ENCODE data around the gene CYB5R4. TPM values are rescaled to one million over a fixed set of nuclear protein-coding genes. Genes with fewer than 3 reads are reported as not detected.
"Not testable (repeated sequence)": the region's sequence is repeated elsewhere in the genome, so short reads cannot be mapped to it uniquely, and the experiment has no call there.

Gene CYB5R4
- total RNA-seq, 2 experiments from 2014 or later, result 26.8 to 27.3 TPM

DNA sequence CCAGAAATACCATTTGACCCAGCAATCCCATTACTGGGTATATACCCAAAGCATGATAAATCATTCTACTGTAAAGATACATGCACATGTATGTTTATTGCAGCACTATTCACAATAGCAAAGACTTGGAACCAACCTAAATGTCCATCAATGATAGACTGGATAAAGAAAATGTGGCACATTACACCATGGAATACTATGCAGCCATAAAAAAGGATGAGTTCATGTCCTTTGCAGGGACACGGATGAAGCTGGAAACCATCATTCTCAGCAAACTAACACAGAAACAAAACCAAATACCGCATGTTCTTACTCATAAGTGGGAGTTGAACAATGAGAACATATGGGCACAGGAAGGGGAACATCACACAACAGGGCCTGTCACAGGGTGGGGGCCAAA lies 88.5 kb downstream of the CYB5R4 start:
- POLR2A ChIA-PET, H3K4me1 Mint-ChIP-seq, H3K27me3 Mint-ChIP-seq, DNase-seq, H3K27ac Mint-ChIP-seq, H3K4me3 Mint-ChIP-seq, CTCF ChIA-PET: not testable (repeated sequence)
- Mint-ChIP-seq H3K36me3 (ENCODE audit: low read depth) (peaks cover 18% of the 10 kb centered on the region), H3K9me3 (peaks cover 22% of the 10 kb centered on the region)

DNA sequence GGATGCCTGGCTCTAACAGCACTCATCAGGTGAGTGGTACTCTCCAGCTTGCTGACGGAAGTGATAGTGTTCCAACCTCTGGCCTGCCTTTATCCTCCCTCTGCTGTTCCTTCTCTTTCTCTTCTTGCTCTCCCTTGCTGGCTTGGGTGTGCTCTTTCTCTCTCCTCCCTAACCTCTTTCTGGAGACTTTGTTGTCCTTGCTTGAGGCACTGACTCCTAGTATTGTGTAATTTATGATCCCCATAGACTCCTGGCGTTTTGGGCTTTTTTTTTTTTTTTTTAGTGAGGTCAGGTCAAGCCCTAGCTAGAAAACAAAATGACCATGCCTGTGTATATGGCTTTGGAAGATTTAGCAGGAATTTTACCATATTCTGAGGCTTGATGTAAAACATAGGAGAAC lies 89.4 kb downstream of the CYB5R4 start:
- POLR2A ChIA-PET, result no interaction called here
- Mint-ChIP-seq H3K4me1 (no peaks in the 10 kb centered on the region), H3K27ac (no peak overlapping the region), H3K9me3 (peaks cover 18% of the 10 kb centered on the region), H3K4me3 (no peak overlapping the region), H3K27me3 (no peaks in the 10 kb centered on the region), H3K36me3 (ENCODE audit: low read depth) (peaks cover 10% of the 10 kb centered on the region)
- CTCF ChIA-PET, result no interaction called here
- no peak for DNase-seq

DNA sequence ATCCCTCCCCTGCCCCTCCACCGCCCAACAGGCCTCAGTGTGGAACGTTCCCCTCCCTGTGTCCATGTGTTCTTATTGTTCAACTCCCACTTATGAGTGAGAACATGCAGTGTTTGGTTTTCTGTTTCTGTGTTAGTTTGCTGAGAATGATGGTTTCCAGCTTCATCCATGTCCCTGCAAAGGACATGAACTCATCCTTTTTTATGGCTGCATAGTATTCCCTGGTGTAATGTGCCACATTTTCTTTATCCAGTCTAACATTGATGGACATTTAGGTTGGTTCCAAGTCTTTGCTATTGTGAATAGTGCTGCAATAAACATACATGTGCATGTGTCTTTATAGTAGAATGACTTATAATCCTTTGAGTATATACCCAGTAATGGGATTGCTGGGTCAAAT lies 91.9 kb downstream of the CYB5R4 start:
- H3K9me3 Mint-ChIP-seq, DNase-seq, POLR2A ChIA-PET, H3K4me3 Mint-ChIP-seq, H3K27me3 Mint-ChIP-seq, CTCF ChIA-PET, H3K27ac Mint-ChIP-seq, H3K4me1 Mint-ChIP-seq: not testable (repeated sequence)
- peaks cover 21% of the 10 kb centered on the region for H3K36me3 Mint-ChIP-seq (ENCODE audit: low read depth)

DNA sequence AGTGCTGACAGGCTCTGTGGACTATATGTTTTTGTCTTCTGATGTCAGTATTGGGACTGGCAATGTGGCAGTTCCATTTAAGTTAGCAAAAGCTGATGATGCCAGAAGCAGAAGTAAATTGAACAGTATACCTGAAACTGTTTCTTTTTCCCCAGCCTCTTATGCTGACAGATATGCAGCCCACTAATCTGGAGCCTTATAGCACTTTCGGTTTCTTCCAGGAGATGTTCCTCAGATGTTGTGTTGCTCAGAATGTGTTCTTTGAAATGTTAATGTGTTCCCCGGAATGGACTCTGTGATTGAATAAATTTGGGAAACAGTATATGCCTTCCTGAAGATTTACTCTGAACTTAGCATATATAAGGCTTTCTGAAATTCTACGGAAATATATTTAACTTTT lies 93.3 kb downstream of the CYB5R4 start:
- H3K36me3 Mint-ChIP-seq (ENCODE audit: low read depth), result peaks cover 25% of the 10 kb centered on the region
- peaks cover 2% of the 10 kb centered on the region for H3K9me3 Mint-ChIP-seq
- H3K4me1 Mint-ChIP-seq, result no peaks in the 10 kb centered on the region
- CTCF ChIA-PET, result no interaction called here
- no peak overlapping the region for H3K27ac Mint-ChIP-seq
- DNase-seq, result no peak
- POLR2A ChIA-PET, result no interaction called here
- no peaks in the 10 kb centered on the region for H3K27me3 Mint-ChIP-seq
- no peak overlapping the region for H3K4me3 Mint-ChIP-seq

DNA sequence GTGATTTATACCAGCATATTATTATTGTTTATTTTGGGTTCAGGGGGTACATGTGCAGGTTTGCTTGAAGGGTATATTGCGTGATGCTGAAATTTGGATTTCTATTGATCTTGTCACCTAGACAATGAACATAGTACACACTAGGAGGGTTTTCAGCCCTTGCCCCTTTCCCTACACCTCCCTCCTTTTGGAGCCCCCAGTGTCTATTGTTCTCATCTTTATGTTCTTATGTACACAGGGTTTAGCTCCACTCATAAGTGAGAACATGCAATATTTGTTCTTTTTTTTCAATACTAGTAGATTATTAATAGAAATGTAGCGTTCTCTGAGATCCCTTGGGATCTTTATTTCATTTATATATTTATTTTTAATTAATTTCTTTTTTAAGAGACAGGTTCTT lies 94.9 kb downstream of the CYB5R4 start:
- CTCF ChIA-PET, result no interaction called here
- DNase-seq, result no peak
- H3K4me1 Mint-ChIP-seq, result no peaks in the 10 kb centered on the region
- H3K27ac Mint-ChIP-seq, result no peak overlapping the region
- H3K9me3 Mint-ChIP-seq, result peaks cover 2% of the 10 kb centered on the region
- H3K27me3 Mint-ChIP-seq, result no peaks in the 10 kb centered on the region
- H3K4me3 Mint-ChIP-seq, result no peak overlapping the region
- POLR2A ChIA-PET, result no interaction called here
- H3K36me3 Mint-ChIP-seq (ENCODE audit: low read depth), result peaks cover 32% of the 10 kb centered on the region

DNA sequence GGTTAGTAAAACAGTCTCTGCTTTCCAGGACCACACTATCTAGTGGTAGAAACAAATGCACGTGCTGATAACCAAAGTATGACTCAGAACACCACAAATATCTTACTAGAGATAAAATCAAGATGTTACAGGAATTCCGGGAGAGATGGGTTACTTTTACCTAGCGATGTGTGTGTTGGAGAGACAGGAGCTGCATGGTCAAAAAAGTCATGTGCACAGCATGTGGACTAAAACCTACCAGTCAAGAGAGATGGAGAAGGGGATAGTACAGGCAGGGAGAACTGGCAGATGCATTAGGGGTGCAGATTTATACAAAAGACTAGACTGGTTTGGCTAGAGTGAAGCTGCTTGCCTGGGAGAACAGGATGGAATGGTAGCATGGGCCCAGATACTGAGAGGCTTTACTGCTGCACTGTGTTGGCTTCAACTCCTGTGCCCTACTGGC lies 98.8 kb downstream of the CYB5R4 start:
- Mint-ChIP-seq H3K27me3 (no peaks in the 10 kb centered on the region), H3K4me3 (no peak overlapping the region), H3K36me3 (ENCODE audit: low read depth) (peaks cover 46% of the 10 kb centered on the region), H3K4me1 (no peaks in the 10 kb centered on the region), H3K9me3 (peaks cover 2% of the 10 kb centered on the region), H3K27ac (no peak overlapping the region)
- ChIA-PET POLR2A (no interaction called here), CTCF (no interaction called here)
- DNase-seq, result no peak

DNA sequence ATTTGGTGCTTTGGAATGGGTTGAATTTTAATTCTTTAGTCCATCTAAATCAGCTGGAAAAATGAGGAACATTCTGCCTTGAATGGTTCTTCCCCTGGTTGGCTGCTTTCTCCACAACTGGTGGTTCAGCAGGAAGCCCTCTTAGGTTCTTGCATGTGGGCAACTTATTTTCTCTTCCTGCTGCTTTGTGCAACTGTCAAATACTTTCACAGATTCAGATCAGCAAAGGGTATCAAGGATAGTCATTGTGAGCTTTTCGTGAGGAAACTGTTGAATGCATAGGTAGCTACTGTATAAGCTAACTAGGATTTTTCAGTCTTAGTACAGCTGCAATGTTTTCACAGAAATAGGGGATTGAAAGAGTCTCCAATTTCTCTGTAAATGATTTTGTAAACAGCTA lies 101.2 kb downstream of the CYB5R4 start:
- Mint-ChIP-seq H3K27ac (no peak overlapping the region), H3K9me3 (peaks cover 14% of the 10 kb centered on the region), H3K4me3 (no peak overlapping the region), H3K27me3 (no peaks in the 10 kb centered on the region), H3K36me3 (ENCODE audit: low read depth) (peaks cover 57% of the 10 kb centered on the region), H3K4me1 (no peaks in the 10 kb centered on the region)
- DNase-seq, result no peak
- CTCF ChIA-PET, result no interaction called here
- POLR2A ChIA-PET, result no interaction called here

DNA sequence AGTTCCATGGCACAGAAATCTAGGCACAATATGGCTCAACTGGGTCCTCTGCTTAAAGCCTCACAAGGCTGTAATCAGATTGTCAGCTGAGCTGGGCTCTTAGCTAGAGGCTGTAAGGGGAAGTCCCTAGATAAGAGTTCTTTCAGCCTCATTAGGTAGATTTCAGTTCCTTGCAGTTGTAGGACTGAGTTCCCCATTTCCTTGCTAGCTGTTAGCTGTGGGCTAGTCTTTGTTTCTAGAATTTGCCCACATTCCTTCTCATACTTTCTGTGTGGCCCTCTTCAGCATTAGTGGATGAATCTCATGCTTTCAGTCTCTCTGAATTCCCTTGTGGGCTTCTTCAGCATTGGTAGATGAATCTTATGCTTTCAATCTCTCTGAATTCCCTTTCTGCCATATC lies 103.1 kb downstream of the CYB5R4 start:
- Mint-ChIP-seq H3K27me3 (no peaks in the 10 kb centered on the region), H3K9me3 (peaks cover 25% of the 10 kb centered on the region), H3K27ac (no peak overlapping the region), H3K4me3 (no peak overlapping the region), H3K4me1 (no peaks in the 10 kb centered on the region), H3K36me3 (ENCODE audit: low read depth) (peaks cover 47% of the 10 kb centered on the region)
- ChIA-PET CTCF (no interaction called here), POLR2A (no interaction called here)
- no peak for DNase-seq

DNA sequence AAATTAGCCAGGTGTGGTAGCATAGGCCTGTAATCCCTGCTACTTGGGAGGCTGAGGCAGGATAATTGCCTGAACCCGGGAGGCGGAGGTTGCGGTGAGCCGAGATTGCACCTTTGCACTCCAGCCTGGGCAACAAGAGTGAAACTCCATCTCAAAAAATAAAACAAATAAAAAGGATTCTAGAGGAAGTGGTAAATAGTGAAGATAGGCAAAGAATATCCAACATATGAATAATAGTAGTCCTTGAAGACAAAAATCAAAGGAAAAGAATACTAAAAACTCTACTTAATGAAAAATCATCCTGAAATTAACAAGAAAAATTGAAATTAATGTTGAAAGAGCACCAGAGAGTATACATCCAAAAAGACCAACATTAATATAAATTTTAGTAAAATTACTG lies 107.0 kb downstream of the CYB5R4 start:
- H3K27me3 Mint-ChIP-seq, result no peaks in the 10 kb centered on the region
- peaks cover 40% of the 10 kb centered on the region for H3K9me3 Mint-ChIP-seq
- no peak overlapping the region for H3K4me3 Mint-ChIP-seq
- H3K36me3 Mint-ChIP-seq (ENCODE audit: low read depth), result peaks cover 28% of the 10 kb centered on the region
- no peak for DNase-seq
- H3K4me1 Mint-ChIP-seq, result no peaks in the 10 kb centered on the region
- H3K27ac Mint-ChIP-seq, result no peak overlapping the region
- ChIA-PET POLR2A (no interaction called here), CTCF (no interaction called here)

DNA sequence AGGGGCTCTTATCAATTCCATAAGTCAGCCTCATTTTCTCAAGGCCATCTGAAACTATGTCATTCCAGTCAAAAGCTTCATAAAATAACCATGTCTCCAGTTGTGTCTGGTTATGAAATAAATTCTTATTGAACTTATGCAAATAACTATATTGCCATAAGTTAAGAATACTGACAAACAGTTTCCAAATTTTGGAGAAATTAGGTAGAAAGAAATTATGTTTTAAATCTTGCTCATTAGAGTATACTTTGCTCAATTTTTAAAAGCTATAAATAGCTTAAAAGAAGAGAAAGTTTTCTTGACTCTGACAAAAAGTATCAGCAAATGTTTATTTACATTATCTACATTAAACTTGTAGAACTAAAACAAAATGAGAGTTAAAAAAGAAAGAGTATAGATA lies 111.1 kb downstream of the CYB5R4 start:
- Mint-ChIP-seq H3K4me3 (no peak overlapping the region), H3K36me3 (ENCODE audit: low read depth) (no peaks in the 10 kb centered on the region)
- CTCF ChIA-PET, result no interaction called here

DNA sequence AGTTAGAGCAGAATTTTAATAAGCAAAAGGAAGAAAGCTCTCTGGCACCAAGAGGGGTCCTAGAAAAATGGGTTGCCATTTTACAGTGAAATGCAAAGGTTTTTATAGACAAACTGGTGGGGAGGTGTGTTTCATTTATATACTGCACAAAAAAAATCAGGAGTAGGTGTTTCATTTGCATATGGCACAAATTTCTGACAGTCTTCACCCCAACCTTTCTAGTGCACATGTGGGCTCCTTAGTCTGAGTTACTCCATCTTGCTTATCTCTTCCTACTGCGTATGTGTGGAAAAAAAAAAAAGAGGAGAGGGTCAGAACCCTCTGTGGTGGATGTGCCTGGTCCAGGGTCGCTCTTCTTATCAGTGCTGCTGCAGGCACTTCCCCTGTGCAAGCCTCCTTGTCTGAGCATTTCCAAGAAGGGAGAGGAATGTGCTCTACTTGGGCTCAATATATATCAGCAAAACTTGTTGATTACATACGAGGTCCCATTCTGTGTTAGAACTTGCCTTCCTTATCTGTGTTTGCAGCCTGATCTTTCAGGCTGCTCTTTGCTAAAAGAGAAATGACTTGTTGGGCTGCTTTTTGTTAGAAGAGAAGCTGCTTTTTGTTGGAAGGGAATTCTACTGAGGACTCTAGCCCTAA lies 115.0 kb downstream of the CYB5R4 start:
- Mint-ChIP-seq H3K27me3 (no peaks in the 10 kb centered on the region), H3K4me3 (no peak overlapping the region), H3K36me3 (ENCODE audit: low read depth) (no peaks in the 10 kb centered on the region), H3K9me3 (peaks cover 9% of the 10 kb centered on the region), H3K27ac (no peak overlapping the region), H3K4me1 (no peaks in the 10 kb centered on the region)
- POLR2A ChIA-PET, result no interaction called here
- CTCF ChIA-PET, result no interaction called here
- no peak for DNase-seq

More for the DNA sequence above, 111.1 kb downstream of the CYB5R4 start:
- POLR2A ChIA-PET, result no interaction called here
- DNase-seq, result no peak
- no peak overlapping the region for H3K27ac Mint-ChIP-seq
- no peaks in the 10 kb centered on the region for H3K27me3 Mint-ChIP-seq
- H3K4me1 Mint-ChIP-seq, result no peaks in the 10 kb centered on the region
- H3K9me3 Mint-ChIP-seq, result peaks cover 26% of the 10 kb centered on the region

DNA sequence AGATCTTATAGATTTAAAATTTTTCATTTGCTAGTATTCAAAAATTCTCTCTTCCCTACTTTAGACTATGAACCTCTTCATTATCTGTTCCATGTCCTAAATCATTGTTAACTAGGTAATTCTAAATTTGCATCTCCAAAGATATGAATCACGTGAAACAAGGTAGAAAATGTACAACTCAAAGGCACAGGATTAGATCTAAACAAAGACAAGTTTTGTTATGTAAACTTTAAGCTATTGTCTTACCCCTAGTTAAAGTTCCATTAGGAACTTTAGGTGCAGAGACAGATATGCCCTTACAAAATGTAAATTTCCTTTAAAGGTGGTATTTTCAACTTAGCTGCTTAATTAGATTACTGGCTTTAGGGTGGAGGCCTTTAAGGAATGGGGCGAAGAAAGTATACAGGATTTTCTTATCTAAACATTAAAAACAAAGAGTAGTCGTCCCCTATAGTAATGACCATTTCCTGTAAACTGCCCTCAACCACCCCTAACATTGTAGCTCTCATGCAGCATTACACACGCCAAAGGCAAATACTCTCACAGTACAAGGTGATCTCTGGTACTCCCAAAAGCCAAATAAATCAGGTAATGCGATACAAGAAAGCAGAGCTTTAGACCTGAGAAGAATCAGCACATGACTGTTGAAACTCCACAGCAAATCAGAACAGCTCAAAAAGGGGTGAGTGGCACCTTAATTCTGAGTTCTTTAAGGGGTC lies 116.7 kb downstream of the CYB5R4 start:
- Mint-ChIP-seq H3K9me3 (no peaks in the 10 kb centered on the region), H3K27ac (no peak overlapping the region), H3K27me3 (no peaks in the 10 kb centered on the region), H3K4me3 (no peak overlapping the region), H3K36me3 (ENCODE audit: low read depth) (no peaks in the 10 kb centered on the region), H3K4me1 (no peaks in the 10 kb centered on the region)
- CTCF ChIA-PET, result interaction anchor here (0.6 kb wide), 1 partner anchor 35 kb away, joined by 3 read pairs; no protein-coding TSS in a partner anchor
- POLR2A ChIA-PET, result no interaction called here
- no peak for DNase-seq

DNA sequence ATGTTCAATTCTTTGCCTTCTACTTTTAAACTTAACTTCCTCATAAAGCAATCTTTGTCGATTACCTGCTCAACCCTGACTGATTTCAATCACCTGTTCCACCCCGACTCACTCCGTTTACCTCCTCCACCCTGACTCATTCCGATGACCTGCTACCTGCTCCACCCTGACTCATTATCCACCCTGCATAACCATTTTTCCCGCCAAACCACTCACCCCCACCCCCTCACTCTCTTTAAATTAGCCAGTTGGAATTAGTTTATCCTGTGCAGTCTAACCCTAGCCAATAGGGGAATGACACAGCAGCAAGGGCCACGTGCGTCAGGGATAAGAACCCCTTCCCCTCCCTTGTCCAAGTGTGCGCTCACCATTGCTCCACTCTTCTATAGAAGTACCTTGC lies 117.4 kb downstream of the CYB5R4 start:
- no peaks in the 10 kb centered on the region for H3K4me1 Mint-ChIP-seq
- POLR2A ChIA-PET, result no interaction called here
- no peak overlapping the region for H3K4me3 Mint-ChIP-seq
- no peaks in the 10 kb centered on the region for H3K9me3 Mint-ChIP-seq
- H3K27ac Mint-ChIP-seq, result no peak overlapping the region
- no peak for DNase-seq
- CTCF ChIA-PET, result no interaction called here
- no peaks in the 10 kb centered on the region for H3K27me3 Mint-ChIP-seq
- H3K36me3 Mint-ChIP-seq (ENCODE audit: low read depth), result no peaks in the 10 kb centered on the region

DNA sequence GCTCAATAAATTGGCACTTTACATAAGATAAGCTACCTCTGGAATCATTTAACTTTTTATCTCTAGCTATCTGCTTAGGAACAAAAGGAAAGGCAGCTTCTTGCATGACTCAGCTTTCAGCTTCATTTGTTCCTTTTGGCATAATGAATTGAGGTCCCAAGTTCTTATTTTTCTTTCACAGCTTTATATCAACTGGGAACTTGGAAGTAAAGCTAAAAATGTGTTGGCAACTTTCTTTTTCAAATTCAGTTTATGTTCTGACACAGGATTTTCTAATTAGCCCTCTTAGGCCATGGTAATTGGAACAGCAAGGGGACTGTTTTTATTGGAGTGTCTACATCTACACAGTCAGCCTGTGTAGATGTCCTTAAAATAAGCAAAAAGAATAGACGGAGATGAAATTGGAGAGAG lies 118.8 kb downstream of the CYB5R4 start:
- H3K27ac Mint-ChIP-seq, result no peak overlapping the region
- peaks cover 4% of the 10 kb centered on the region for H3K9me3 Mint-ChIP-seq
- no peak for DNase-seq
- no peak overlapping the region for H3K4me3 Mint-ChIP-seq
- H3K27me3 Mint-ChIP-seq, result no peaks in the 10 kb centered on the region
- no peaks in the 10 kb centered on the region for H3K36me3 Mint-ChIP-seq (ENCODE audit: low read depth)
- no peaks in the 10 kb centered on the region for H3K4me1 Mint-ChIP-seq
- ChIA-PET CTCF (no interaction called here), POLR2A (no interaction called here)
